RPMI8226 (cell line): Measurements from ENCODE around the gene AP5B1.

Experiments
- DNase-seq: peaks from one replicate; pipeline ENCODE4 v3.0.0-alpha.2; 2015

AP5B1 gene

GRCh38 chr11:65780770-65781151 lies at the start of gene AP5B1:
AP5B1 (minus strand) TSS chr11:65780976; CDS start chr11:65780591, 385 bp downstream.
- peak; percentile 89 for DNase-seq

- DNase-seq, result no peak
Measured at GRCh38 chr11:65829459-65829858, 48.7 kb upstream of the AP5B1 start.

GRCh38 chr11:65826984-65827735 lies 46.4 kb upstream of the AP5B1 start:
- no peak for DNase-seq

- DNase-seq, result no peak
Measured at GRCh38 chr11:65822776-65823528, 42.2 kb upstream of the AP5B1 start.

- DNase-seq, result no peak
Measured at GRCh38 chr11:65821107-65821506, 40.3 kb upstream of the AP5B1 start.

GRCh38 chr11:65817835-65818680 lies 37.3 kb upstream of the AP5B1 start:
- DNase-seq, result peak; percentile 97

GRCh38 chr11:65817312-65817834 lies 36.6 kb upstream of the AP5B1 start:
- DNase-seq, result no peak

- DNase-seq, result no peak
Measured at GRCh38 chr11:65816696-65817095, 35.9 kb upstream of the AP5B1 start.

- no peak for DNase-seq
Measured at GRCh38 chr11:65814986-65815565, 34.3 kb upstream of the AP5B1 start.

GRCh38 chr11:65814131-65814985 lies 33.6 kb upstream of the AP5B1 start:
- no peak for DNase-seq

GRCh38 chr11:65811764-65812475 lies 31.1 kb upstream of the AP5B1 start:
- no peak for DNase-seq

GRCh38 chr11:65810046-65810868 lies 29.5 kb upstream of the AP5B1 start:
- DNase-seq, result peak; percentile 62

GRCh38 chr11:65809496-65809895 lies 28.7 kb upstream of the AP5B1 start:
- DNase-seq, result no peak

GRCh38 chr11:65808744-65809341 lies 28.1 kb upstream of the AP5B1 start:
- no peak for DNase-seq

- DNase-seq, result no peak
Measured at GRCh38 chr11:65806979-65807378, 26.2 kb upstream of the AP5B1 start.

GRCh38 chr11:65803797-65804492 lies 23.2 kb upstream of the AP5B1 start:
- no peak for DNase-seq

- peak; percentile 89 for DNase-seq
Measured at GRCh38 chr11:65802841-65803240, 22.1 kb upstream of the AP5B1 start.

- no peak for DNase-seq
Measured at GRCh38 chr11:65801153-65801987, 20.6 kb upstream of the AP5B1 start.
